K562 (cell line): Measurements from ENCODE around the gene RAB38.

Source experiments
- IRF2 ChIP-seq: sonication (generic); formaldehyde crosslinking; IDR thresholded peaks from 2 replicates; pipeline ENCODE4 v1.8.1; 2022; ENCODE audit warnings: mild to moderate bottlenecking, missing genetic modification reagents
- JUN ChIP-seq, 2 experiments: sonication (generic) in 1 of 2; formaldehyde crosslinking in 1 of 2; IDR thresholded peaks; 2 replicates each; pipeline versions ENCODE4 v1.6.1 to v1.8.0; 2012 to 2022; ENCODE audit warnings: borderline replicate concordance in 2 of 2, mild to moderate bottlenecking in 2 of 2, improper control_type of control experiment in 1 of 2, low read depth in 1 of 2, low read length in 1 of 2, missing genetic modification reagents in 1 of 2
- MTF1 ChIP-seq: fragments of 250-450 bp; sonication (Bioruptor Pico); IDR thresholded peaks from 2 replicates; pipeline ENCODE4 v1.9.0; 2021; ENCODE audit warnings: moderate library complexity, mild to moderate bottlenecking, inconsistent platforms, borderline replicate concordance
- POLR2AphosphoS2 ChIP-seq: IDR thresholded peaks from 2 replicates; pipeline ENCODE4 v1.6.1; 2012; ENCODE audit warnings: low read length, improper control_type of control experiment
- PYGO2 ChIP-seq: fragments of 450-650 bp; IDR thresholded peaks from 2 replicates; pipeline ENCODE4 v1.6.1; 2016; ENCODE audit warnings: mild to moderate bottlenecking, missing genetic modification characterization, moderate library complexity, missing compliant biosample characterization
- SMAD1 ChIP-seq: fragments of 150-350 bp; IDR thresholded peaks from 2 replicates; pipeline ENCODE4 v1.6.1; 2014; ENCODE audit warnings: low read length, low read depth; ENCODE audit not compliant: partially characterized antibody
- THRB ChIP-seq: fragments of 450-650 bp; formaldehyde crosslinking; conservative IDR thresholded peaks from 2 replicates; pipeline ENCODE4 v1.4.0; 2022; ENCODE audit warnings: mild to moderate bottlenecking, missing genetic modification characterization
- ZC3H4 ChIP-seq: sonication (generic); formaldehyde crosslinking; IDR thresholded peaks from 2 replicates; pipeline ENCODE4 v1.9.0; 2021; ENCODE audit warnings: missing genetic modification reagents, borderline replicate concordance

- no peak for TF ChIP-seq IRF2 (CRISPR knock-in tag)
- TF ChIP-seq POLR2AphosphoS2: no peak
- no peak for TF ChIP-seq MTF1
- no peak for TF ChIP-seq THRB (CRISPR knock-in tag)
- TF ChIP-seq ZC3H4 (CRISPR knock-in tag): no peak
- no peak for TF ChIP-seq JUN (IDR thresholded peaks at IDR 0.05; ENCODE audit: borderline replicate concordance, low read depth, low read length)
- TF ChIP-seq JUN (CRISPR knock-in tag; IDR thresholded peaks at IDR 0.05; ENCODE audit: borderline replicate concordance): no peak
- TF ChIP-seq PYGO2 (tag): no peak
- TF ChIP-seq SMAD1: no peak
Observed at GRCh38 chr11:88151709-88152265, 23.5 kb downstream of the RAB38 start.
